HepG2 (cell line): Measurements from ENCODE around the gene ALS2CL. TPM values are rescaled to one million over a fixed set of nuclear protein-coding genes. Genes with fewer than 3 reads are reported as not detected.

Source experiments
- ZNF138 ChIP-seq: sonication (generic); formaldehyde crosslinking; IDR thresholded peaks from 2 replicates; pipeline ENCODE4 v1.5.0; 2020; ENCODE audit warnings: mild to moderate bottlenecking, low read depth, missing genetic modification reagents
- polyA plus RNA-seq, 8 experiments: library from polyadenylated mRNA; depleted of rRNA in 3 of 8; stranded (reverse) in 7 of 8; unstranded in 1 of 8; fragments of >200 nt; fragmentation: Illumina TruSeq in 4 of 8; extraction: Trizol in 4 of 8; gene quantifications; 2 replicates each; pipeline versions ENCODE4 v1.2.1 to v1.2.3, GENCODE V29; 2011 to 2016; ENCODE audit warnings: low read depth in 4 of 8, missing spikeins in 1 of 8, mixed read lengths in 1 of 8; ENCODE audit not compliant: insufficient read depth in 1 of 8
- total RNA-seq, 5 experiments: library from RNA; depleted of rRNA; stranded (reverse); fragments of >200 nt; fragmentation: Illumina TruSeq; extraction: Trizol; gene quantifications; 2 replicates each; pipeline ENCODE4 v1.2.3, GENCODE V29; 2016; ENCODE audit warnings: low read depth in 1 of 5
- TF ChIP-seq, protein P1 (sequence below): sonication (generic); formaldehyde crosslinking; IDR thresholded peaks from 2 replicates; pipeline ENCODE4 v1.5.0; 2020; ENCODE audit warnings: mild to moderate bottlenecking, missing genetic modification reagents, borderline replicate concordance
- TF ChIP-seq, protein P2 (sequence below): sonication (generic); formaldehyde crosslinking; IDR thresholded peaks from 2 replicates; pipeline ENCODE4 v1.4.0; 2020; ENCODE audit warnings: missing genetic modification reagents

The ALS2CL gene
- total and polyA plus RNA-seq, 2 of the 13 experiments (the other 11 are each of a cell fraction or from before 2014, with no cell fraction given): not detected

DNA sequence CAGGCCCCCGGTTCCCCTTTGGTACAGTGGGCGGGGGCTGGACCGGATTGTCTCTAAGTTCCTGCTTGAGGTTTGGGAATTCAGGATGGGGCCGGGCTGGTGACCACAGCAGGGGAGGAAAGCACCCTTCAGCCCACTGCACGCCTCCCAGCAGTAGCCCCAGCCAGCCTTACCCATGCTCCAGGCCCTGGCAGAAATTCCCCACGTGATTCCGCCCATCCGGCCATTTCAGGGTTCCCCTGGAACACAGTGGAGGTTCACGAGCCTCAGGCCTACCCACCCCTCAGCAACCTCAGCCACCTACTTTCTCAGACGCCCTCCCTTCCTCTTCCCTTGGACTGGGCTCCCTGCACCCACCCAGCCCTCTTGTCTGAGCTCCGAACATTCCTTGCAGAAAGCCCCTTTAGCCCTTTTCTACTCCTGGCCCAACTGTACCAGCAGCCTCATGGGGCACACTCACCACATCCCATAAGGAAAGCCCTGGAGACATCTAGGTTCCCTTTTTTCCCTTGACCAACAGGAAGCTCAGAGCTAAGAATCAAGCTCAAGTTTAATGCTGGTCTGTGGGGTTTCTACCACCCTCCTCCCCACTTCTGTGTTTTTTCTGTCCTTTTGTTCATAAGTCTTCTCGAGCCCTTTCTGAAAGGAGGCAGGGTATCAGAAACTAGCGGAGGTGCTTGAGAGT, 11.5 kb downstream of the ALS2CL start (continued):
- TF ChIP-seq, protein P1, sequence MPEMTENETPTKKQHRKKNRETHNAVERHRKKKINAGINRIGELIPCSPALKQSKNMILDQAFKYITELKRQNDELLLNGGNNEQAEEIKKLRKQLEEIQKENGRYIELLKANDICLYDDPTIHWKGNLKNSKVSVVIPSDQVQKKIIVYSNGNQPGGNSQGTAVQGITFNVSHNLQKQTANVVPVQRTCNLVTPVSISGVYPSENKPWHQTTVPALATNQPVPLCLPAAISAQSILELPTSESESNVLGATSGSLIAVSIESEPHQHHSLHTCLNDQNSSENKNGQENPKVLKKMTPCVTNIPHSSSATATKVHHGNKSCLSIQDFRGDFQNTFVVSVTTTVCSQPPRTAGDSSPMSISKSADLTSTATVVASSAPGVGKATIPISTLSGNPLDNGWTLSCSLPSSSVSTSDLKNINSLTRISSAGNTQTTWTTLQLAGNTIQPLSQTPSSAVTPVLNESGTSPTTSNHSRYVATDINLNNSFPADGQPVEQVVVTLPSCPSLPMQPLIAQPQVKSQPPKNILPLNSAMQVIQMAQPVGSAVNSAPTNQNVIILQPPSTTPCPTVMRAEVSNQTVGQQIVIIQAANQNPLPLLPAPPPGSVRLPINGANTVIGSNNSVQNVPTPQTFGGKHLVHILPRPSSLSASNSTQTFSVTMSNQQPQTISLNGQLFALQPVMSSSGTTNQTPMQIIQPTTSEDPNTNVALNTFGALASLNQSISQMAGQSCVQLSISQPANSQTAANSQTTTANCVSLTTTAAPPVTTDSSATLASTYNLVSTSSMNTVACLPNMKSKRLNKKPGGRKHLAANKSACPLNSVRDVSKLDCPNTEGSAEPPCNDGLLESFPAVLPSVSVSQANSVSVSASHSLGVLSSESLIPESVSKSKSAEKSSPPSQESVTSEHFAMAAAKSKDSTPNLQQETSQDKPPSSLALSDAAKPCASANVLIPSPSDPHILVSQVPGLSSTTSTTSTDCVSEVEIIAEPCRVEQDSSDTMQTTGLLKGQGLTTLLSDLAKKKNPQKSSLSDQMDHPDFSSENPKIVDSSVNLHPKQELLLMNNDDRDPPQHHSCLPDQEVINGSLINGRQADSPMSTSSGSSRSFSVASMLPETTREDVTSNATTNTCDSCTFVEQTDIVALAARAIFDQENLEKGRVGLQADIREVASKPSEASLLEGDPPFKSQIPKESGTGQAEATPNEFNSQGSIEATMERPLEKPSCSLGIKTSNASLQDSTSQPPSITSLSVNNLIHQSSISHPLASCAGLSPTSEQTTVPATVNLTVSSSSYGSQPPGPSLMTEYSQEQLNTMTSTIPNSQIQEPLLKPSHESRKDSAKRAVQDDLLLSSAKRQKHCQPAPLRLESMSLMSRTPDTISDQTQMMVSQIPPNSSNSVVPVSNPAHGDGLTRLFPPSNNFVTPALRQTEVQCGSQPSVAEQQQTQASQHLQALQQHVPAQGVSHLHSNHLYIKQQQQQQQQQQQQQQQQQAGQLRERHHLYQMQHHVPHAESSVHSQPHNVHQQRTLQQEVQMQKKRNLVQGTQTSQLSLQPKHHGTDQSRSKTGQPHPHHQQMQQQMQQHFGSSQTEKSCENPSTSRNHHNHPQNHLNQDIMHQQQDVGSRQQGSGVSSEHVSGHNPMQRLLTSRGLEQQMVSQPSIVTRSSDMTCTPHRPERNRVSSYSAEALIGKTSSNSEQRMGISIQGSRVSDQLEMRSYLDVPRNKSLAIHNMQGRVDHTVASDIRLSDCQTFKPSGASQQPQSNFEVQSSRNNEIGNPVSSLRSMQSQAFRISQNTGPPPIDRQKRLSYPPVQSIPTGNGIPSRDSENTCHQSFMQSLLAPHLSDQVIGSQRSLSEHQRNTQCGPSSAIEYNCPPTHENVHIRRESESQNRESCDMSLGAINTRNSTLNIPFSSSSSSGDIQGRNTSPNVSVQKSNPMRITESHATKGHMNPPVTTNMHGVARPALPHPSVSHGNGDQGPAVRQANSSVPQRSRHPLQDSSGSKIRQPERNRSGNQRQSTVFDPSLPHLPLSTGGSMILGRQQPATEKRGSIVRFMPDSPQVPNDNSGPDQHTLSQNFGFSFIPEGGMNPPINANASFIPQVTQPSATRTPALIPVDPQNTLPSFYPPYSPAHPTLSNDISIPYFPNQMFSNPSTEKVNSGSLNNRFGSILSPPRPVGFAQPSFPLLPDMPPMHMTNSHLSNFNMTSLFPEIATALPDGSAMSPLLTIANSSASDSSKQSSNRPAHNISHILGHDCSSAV (CRISPR knock-in tag): no peak
- TF ChIP-seq ZNF138: no peak
- TF ChIP-seq, protein P2, sequence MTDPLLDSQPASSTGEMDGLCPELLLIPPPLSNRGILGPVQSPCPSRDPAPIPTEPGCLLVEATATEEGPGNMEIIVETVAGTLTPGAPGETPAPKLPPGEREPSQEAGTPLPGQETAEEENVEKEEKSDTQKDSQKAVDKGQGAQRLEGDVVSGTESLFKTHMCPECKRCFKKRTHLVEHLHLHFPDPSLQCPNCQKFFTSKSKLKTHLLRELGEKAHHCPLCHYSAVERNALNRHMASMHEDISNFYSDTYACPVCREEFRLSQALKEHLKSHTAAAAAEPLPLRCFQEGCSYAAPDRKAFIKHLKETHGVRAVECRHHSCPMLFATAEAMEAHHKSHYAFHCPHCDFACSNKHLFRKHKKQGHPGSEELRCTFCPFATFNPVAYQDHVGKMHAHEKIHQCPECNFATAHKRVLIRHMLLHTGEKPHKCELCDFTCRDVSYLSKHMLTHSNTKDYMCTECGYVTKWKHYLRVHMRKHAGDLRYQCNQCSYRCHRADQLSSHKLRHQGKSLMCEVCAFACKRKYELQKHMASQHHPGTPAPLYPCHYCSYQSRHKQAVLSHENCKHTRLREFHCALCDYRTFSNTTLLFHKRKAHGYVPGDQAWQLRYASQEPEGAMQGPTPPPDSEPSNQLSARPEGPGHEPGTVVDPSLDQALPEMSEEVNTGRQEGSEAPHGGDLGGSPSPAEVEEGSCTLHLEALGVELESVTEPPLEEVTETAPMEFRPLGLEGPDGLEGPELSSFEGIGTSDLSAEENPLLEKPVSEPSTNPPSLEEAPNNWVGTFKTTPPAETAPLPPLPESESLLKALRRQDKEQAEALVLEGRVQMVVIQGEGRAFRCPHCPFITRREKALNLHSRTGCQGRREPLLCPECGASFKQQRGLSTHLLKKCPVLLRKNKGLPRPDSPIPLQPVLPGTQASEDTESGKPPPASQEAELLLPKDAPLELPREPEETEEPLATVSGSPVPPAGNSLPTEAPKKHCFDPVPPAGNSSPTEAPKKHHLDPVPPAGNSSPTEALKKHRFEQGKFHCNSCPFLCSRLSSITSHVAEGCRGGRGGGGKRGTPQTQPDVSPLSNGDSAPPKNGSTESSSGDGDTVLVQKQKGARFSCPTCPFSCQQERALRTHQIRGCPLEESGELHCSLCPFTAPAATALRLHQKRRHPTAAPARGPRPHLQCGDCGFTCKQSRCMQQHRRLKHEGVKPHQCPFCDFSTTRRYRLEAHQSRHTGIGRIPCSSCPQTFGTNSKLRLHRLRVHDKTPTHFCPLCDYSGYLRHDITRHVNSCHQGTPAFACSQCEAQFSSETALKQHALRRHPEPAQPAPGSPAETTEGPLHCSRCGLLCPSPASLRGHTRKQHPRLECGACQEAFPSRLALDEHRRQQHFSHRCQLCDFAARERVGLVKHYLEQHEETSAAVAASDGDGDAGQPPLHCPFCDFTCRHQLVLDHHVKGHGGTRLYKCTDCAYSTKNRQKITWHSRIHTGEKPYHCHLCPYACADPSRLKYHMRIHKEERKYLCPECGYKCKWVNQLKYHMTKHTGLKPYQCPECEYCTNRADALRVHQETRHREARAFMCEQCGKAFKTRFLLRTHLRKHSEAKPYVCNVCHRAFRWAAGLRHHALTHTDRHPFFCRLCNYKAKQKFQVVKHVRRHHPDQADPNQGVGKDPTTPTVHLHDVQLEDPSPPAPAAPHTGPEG (CRISPR knock-in tag): no peak
- TF ChIP-seq, all 625 proteins: peak for 0
